Heart left ventricle (tissue), 16 donors: ENCODE data around the gene TCF7L2. TPM values are rescaled to one million over a fixed set of nuclear protein-coding genes. Genes with fewer than 3 reads are reported as not detected.

Experiments
- ATAC-seq, 4 donors: fragments of 200-7000 bp; cut with Tn5 transposase; one replicate each; pipeline ENCODE4 v1.9.1; 2020 to 2022; ENCODE audit warnings: moderate library complexity in 4 of 4, mild to moderate bottlenecking in 3 of 4, moderate number of reproducible peaks in 1 of 4
- DNase-seq, 5 donors: peaks; one replicate each; pipeline ENCODE4 v3.0.0-alpha.2; 2020
- H3K27ac ChIP-seq, 12 donors: fragments of 200-600 bp; sonication (generic) in 4 of 12; one replicate each; pipeline versions ENCODE4 v1.5.0 to v1.8.0; 2016 to 2022; ENCODE audit warnings: mild to moderate bottlenecking in 2 of 12
- H3K27me3 ChIP-seq, 9 donors: fragments of 200-600 bp; sonication (generic) in 2 of 9; one replicate each; pipeline versions ENCODE4 v1.5.1 to v1.8.0; 2016 to 2022; ENCODE audit warnings: mild to moderate bottlenecking in 3 of 9
- H3K36me3 ChIP-seq, 9 donors: fragments of 200-600 bp; sonication (generic) in 2 of 9; one replicate each; pipeline versions ENCODE4 v1.5.0 to v1.8.0; 2018 to 2022; ENCODE audit warnings: mild to moderate bottlenecking in 2 of 9
- H3K4me1 ChIP-seq, 12 donors: fragments of 200-600 bp; sonication (generic) in 4 of 12; one replicate each; pipeline versions ENCODE4 v1.5.0 to v1.8.0; 2016 to 2022; ENCODE audit warnings: mild to moderate bottlenecking in 3 of 12
- H3K4me3 ChIP-seq, 12 donors: fragments of 200-600 bp; sonication (generic) in 4 of 12; one replicate each; pipeline versions ENCODE4 v1.5.0 to v1.8.0; 2017 to 2022; ENCODE audit warnings: mild to moderate bottlenecking in 9 of 12, moderate library complexity in 4 of 12
- H3K9me3 ChIP-seq, 12 donors: fragments of 200-600 bp; sonication (generic) in 4 of 12; one replicate each; pipeline versions ENCODE4 v1.5.0 to v1.8.0; 2016 to 2022; ENCODE audit warnings: mild to moderate bottlenecking in 1 of 12
- POLR2A ChIP-seq, 2 donors: fragments of 450-650 bp; IDR thresholded peaks; one replicate each; pipeline ENCODE4 v1.6.1; 2017; ENCODE audit warnings: antibody characterized with exemption in 2 of 2, mild to moderate bottlenecking in 2 of 2, moderate library complexity in 2 of 2
- WGBS, 4 donors: extraction: QIAGEN DNeasy Blood & Tissue Kit in 2 of 4; methylation state at CpG; one replicate each; pipeline versions ENCODE4 v1.1.5 to v1.1.7; 2013 to 2018; 5-methylcytosine and 5-hydroxymethylcytosine counted together
- intact Hi-C, 10 donors: fragments of 100-400 bp; cut with DNase I; formaldehyde crosslinking; loops; one replicate each; pipeline versions ENCODE4 v1.11.1 to v1.14.2; 2022
- polyA plus RNA-seq, 2 donors: library from polyadenylated mRNA; stranded (reverse); fragments of 200-250 nt; gene quantifications; one replicate each; pipeline ENCODE4 v1.2.3, GENCODE V29; 2013
- total RNA-seq, 9 donors: library from RNA; depleted of rRNA in 2 of 9; stranded (reverse); fragments of >200 nt in 2 of 9; fragmentation: NEBNext Ultra II Directional in 3 of 9; extraction: Animal tissue kit (Norgen Biotek cat#: 25700) in 3 of 9; gene quantifications; one replicate each; pipeline versions ENCODE4 v1.1.0 to v1.2.4, GENCODE V29; 2016 to 2023
- TF ChIP-seq, protein P1 (sequence below), 12 donors: fragments of 200-600 bp; sonication (generic) in 4 of 12; IDR thresholded peaks; one replicate each; pipeline versions ENCODE4 v1.5.0 to v1.8.0; 2018 to 2022; ENCODE audit warnings: antibody characterized with exemption in 12 of 12, mild to moderate bottlenecking in 5 of 12
- donor health status: ischemic (EF 13 %, LVEDD 7.1; RV severe dilation, severe dysfunction).
- donor health status: healthy with polysubstance abuse.
- donor health status: DM: no; HTN: yes; CAD: no.
- donor health status: DM: no; HTN: no; CAD: no.
- donor health status: ischemic (EF 25% LVEDD 6.9; RV normal size, moderate dysfunction).
- donor health status: ischemic (EF 25% LVEDD 5.7; RV mildly dilated, moderate dysfunction).
- donor health status: healthy.
- donor health status: DM: yes; HTN: yes; CAD: no.
- donor health status: ischemic (EF 35%, LVEDD 5.7; RV mildly dilated, moderate dysfunction).
- donor health status: nonischemic (EF 11% LVEDD 7.7; RV severe dilation, severe dysfunction).
- donor health status: DM: yes; HTN: yes; CAD: no.
- donor health status: PGD.
- donor health status: ischemic (EF 29% LVEDD 5.4; RV normal size, mild dysfunction).
- donor health status: nonischemic (EF 23%, LVEDD 6.1; RV moderate dilation, normal function).

TCF7L2 gene
- total and polyA plus RNA-seq, 11 donors = 4.3 to 17.5 (median 8.4) TPM

DNA sequence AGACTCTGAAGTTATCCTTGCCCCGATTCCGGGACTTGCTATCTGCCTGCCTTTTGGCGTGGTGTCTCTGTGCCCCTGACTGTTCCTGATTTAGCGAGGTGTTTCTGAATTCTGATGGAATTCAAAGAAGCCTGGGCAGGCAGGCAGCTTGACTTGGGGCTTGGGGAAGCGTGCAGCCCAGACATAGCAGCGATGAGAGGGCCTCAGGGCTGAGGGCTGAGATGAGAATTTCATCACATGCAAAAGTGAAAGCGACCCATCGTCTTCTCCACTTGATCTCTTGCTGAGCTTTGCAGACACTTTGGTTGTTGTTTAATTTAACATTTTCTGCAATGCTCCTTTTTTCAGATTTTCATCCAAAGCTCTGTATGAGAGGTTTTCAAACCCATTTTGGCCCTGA is 57.8 kb downstream of the TCF7L2 start:
- TF ChIP-seq, protein P1, sequence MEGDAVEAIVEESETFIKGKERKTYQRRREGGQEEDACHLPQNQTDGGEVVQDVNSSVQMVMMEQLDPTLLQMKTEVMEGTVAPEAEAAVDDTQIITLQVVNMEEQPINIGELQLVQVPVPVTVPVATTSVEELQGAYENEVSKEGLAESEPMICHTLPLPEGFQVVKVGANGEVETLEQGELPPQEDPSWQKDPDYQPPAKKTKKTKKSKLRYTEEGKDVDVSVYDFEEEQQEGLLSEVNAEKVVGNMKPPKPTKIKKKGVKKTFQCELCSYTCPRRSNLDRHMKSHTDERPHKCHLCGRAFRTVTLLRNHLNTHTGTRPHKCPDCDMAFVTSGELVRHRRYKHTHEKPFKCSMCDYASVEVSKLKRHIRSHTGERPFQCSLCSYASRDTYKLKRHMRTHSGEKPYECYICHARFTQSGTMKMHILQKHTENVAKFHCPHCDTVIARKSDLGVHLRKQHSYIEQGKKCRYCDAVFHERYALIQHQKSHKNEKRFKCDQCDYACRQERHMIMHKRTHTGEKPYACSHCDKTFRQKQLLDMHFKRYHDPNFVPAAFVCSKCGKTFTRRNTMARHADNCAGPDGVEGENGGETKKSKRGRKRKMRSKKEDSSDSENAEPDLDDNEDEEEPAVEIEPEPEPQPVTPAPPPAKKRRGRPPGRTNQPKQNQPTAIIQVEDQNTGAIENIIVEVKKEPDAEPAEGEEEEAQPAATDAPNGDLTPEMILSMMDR (IDR thresholded peaks at IDR 0.05) = no peak
- TF ChIP-seq POLR2A (IDR thresholded peaks at IDR 0.05) = no peak
- H3K27me3 ChIP-seq = no peaks in the 10 kb centered on the region
- H3K9me3 ChIP-seq = no peaks in the 10 kb centered on the region
- no peak overlapping the region for H3K4me3 ChIP-seq
- H3K4me1 ChIP-seq = peaks cover 0 to 54% (median 33%) of the 10 kb centered on the region in 12 donors
- no peaks in the 10 kb centered on the region for H3K36me3 ChIP-seq
- ATAC-seq (peak in 1 of 4 donors; percentile 33), DNase-seq (no peak)
- WGBS, 4 donors = 50 to 56% (median 56%) methylated on average over 8 of the region's 8 CpGs
- no peak overlapping the region for H3K27ac ChIP-seq
- intact Hi-C loops = loop anchor here in 1 of 10 donors (10.0 kb wide), 1 partner anchor 53 kb away; the partner anchor contains the start of gene TCF7L2

DNA sequence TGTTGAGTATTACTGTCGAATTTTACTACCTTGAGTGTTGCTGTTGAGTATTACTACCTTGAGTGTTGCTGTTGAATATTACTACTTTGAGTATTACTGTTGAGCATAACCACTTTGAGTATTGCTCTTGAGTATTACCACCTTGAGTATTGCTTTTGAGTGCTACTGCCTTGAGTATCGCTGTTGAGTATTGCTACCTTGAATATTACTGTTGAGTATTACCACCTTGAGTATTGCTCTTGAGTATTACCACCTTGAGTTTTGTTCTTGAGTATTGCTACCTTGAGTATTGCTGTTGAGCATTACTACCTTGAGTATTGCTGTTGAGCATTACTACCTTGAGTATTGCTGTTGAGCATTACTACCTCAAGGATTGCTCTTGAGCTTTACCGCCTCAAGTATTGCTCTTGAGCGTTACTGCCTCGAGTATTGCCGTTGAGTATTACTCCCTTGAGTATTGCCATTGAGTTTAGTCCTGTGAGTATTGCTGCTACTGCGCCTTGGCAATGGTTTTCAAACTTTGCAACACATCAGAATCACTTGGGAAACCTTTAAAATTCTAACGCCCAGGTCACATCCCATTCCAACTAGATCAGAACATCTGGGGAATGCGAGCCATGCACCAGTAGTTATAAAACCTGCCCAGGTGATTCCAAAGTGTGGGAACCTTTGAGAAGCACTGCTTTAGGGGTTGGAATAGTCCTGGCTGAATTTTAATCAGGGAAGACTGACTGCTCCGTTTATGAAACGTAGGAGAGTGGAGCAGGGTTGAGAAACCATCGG is 61.7 kb downstream of the TCF7L2 start:
- H3K27me3 ChIP-seq = no peaks in the 10 kb centered on the region
- no peak for TF ChIP-seq POLR2A (IDR thresholded peaks at IDR 0.05)
- TF ChIP-seq, protein P1 (IDR thresholded peaks at IDR 0.05) = no peak
- no peaks in the 10 kb centered on the region for H3K9me3 ChIP-seq
- WGBS, 4 donors = 90 to 92% (median 91%) methylated on average over 12 of the region's 12 CpGs
- H3K36me3 ChIP-seq = no peaks in the 10 kb centered on the region
- intact Hi-C loops = no loop called here
- no peak overlapping the region for H3K4me3 ChIP-seq
- no peak for DNase-seq
- H3K27ac ChIP-seq = no peak overlapping the region
- H3K4me1 ChIP-seq = peaks cover 0 to 26% (median 10%) of the 10 kb centered on the region in 12 donors
- no peak for ATAC-seq

DNA sequence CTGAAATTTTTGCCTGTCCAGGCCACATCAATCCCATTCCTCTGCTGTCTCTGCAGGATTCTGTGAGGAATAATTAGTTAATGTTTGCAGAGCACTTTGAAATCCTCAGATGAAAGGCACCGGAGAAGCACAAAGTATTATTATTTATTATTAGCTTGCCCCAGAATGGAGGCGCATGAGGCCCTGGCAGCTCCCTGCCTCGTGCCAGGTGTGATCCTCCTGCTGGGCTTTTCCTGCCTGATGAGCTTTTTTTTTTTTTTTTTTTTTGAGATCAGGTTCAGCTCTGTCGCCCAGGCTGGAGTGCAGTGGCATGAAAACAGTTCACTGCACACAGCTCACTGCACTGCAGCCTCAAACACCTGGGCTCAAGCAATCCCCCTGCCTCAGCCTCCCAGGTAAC is 65.2 kb downstream of the TCF7L2 start:
- no peak for DNase-seq
- TF ChIP-seq, protein P1 (IDR thresholded peaks at IDR 0.05) = no peak
- no peak for TF ChIP-seq POLR2A (IDR thresholded peaks at IDR 0.05)
- no peak for ATAC-seq
- H3K4me1 ChIP-seq = peaks cover 1 to 42% (median 25%) of the 10 kb centered on the region in 12 donors
- intact Hi-C loops = no loop called here
- H3K9me3 ChIP-seq = no peaks in the 10 kb centered on the region
- H3K27me3 ChIP-seq = no peaks in the 10 kb centered on the region
- H3K4me3 ChIP-seq = no peak overlapping the region
- H3K27ac ChIP-seq = no peak overlapping the region
- WGBS, 4 donors = 81 to 89% (median 86%) methylated on average over 4 of the region's 4 CpGs
- H3K36me3 ChIP-seq = no peaks in the 10 kb centered on the region

DNA sequence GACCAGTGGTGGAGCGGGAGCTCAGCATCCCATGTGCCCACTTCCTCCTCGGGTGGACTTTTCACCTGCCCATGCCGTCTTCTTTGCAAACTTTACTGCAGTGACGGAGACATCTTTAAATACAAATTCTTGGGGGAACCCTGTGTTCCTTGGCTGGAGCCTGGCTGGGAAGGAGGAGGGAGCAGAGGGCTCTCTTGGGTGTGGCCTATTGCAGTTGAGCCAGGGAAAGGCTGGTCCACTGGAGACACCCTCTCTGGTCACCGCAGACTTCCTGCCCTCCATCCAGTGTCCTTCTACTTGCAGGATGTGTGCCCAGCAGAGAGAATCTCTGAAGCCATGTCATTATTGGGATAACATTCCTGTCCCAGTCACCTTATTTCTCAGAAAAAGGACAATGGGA is 67.3 kb downstream of the TCF7L2 start:
- no peaks in the 10 kb centered on the region for H3K36me3 ChIP-seq
- ATAC-seq (peak in 2 of 4 donors; percentile 30 to 33), DNase-seq (no peak)
- no peak overlapping the region for H3K4me3 ChIP-seq
- 78 to 92% (median 81%) methylated on average over 5 of the region's 5 CpGs for WGBS, 4 donors
- intact Hi-C loops = no loop called here
- TF ChIP-seq, protein P1 (IDR thresholded peaks at IDR 0.05) = no peak
- no peak for TF ChIP-seq POLR2A (IDR thresholded peaks at IDR 0.05)
- no peak overlapping the region for H3K27ac ChIP-seq
- H3K27me3 ChIP-seq = no peaks in the 10 kb centered on the region
- H3K9me3 ChIP-seq = no peaks in the 10 kb centered on the region
- peaks cover 11 to 64% (median 47%) of the 10 kb centered on the region in 12 donors for H3K4me1 ChIP-seq
